ENCODE results near the gene PPP6R3.
"Not testable (repeated sequence)": the region's sequence is repeated elsewhere in the genome, so short reads cannot be mapped to it uniquely, and the experiment has no call there.

PPP6R3 gene

DNA sequence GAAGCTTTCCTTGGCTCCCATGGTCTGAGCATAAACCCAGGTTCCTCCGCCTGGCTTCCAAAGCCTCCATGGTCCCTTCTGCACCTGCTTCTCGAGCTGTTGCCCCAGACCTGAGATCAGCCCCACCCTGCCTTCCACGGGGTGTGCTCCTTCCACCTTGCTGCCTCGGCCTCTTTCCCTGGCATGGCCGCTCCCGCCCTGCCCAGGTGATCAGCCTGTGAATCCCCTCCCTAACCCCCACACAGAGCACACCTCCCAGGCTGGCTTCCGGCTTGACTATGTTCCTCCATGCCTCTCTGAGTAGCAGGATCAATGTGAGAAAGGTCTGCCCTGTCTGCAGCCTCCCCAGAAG is 2.7 kb upstream of the PPP6R3 start:
- no peak for DNase-seq
- no peaks in the 10 kb centered on the region for H3K27me3 ChIP-seq (ENCODE audit: insufficient read depth, low read depth, severe bottlenecking)
- no peak overlapping the region for H3K4me3 ChIP-seq (ENCODE audit: low read depth, low read length)
- TF ChIP-seq, protein P1, sequence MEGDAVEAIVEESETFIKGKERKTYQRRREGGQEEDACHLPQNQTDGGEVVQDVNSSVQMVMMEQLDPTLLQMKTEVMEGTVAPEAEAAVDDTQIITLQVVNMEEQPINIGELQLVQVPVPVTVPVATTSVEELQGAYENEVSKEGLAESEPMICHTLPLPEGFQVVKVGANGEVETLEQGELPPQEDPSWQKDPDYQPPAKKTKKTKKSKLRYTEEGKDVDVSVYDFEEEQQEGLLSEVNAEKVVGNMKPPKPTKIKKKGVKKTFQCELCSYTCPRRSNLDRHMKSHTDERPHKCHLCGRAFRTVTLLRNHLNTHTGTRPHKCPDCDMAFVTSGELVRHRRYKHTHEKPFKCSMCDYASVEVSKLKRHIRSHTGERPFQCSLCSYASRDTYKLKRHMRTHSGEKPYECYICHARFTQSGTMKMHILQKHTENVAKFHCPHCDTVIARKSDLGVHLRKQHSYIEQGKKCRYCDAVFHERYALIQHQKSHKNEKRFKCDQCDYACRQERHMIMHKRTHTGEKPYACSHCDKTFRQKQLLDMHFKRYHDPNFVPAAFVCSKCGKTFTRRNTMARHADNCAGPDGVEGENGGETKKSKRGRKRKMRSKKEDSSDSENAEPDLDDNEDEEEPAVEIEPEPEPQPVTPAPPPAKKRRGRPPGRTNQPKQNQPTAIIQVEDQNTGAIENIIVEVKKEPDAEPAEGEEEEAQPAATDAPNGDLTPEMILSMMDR (IDR thresholded peaks at IDR 0.05; ENCODE audit: low read depth, low read length) = no peak
- H3K27ac ChIP-seq = no peak overlapping the region
- peaks cover 15% of the 10 kb centered on the region; the same call in 1 of the 2 replicates for H3K36me3 ChIP-seq
- no peaks in the 10 kb centered on the region for H3K9me3 ChIP-seq (ENCODE audit: severe bottlenecking)

DNA sequence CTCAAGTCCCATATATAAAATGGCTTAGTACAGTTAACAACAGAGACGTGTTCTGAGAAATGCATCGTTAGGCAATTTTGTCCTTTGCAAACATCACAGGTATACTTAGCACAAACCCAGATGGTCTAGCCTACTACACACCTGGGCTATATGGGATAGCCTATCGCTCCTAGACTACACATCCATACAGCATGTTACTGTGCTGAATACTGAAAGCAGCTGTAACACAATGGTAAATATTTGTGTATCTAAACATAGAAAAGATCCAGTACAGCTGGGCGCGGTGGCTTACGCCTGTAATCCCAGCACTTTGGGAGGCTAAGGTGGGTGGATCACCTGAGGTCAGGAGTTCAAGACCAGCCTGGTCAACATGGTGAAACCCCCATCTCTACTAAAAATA is 2.2 kb upstream of the PPP6R3 start:
- DNase-seq = not testable (repeated sequence)

DNA sequence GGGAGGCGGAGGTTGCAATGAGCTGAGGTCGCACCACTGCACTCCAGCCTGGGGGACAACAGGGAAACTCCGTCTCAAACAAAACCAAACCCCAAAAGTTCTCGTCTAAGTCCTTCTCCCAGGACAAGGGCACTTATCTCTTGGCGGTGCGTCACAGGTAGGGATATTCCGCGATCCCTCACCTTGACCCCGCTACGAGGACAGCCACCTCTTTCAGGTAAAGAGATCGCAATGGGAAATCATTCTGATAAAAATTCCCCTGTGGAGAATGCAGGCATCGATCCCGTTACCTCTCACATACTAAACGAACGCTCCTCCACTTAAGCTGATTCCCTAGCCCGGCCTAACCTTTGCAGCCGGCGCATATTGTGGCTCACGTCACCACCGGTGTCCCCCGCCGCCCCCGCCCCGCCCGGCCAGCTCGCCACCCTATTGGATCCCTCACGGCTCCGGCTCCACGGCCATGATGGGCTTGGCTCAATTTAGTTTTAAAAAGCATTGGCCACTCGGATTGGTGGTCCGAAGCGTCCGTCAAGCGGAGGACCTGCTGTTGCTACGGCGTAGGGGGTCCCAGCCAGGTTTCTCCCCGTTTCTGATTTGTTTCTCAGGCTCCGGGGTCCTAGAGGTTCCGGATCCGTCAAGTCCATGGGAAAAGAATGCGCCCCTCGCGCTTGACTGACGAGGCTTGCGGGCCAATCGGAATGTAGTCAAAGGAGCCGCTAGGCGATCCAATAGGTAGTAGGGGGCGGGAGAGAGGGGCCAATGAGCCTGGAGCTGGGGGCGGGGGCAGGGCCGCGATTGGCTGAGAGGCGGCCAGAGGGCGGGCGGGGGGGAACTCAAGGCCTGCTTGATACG is 439 bp upstream of the PPP6R3 start:
- peak overlapping the region; percentile 87 for H3K4me3 ChIP-seq (ENCODE audit: low read depth, low read length)
- H3K9me3 ChIP-seq (ENCODE audit: severe bottlenecking) = no peaks in the 10 kb centered on the region
- DNase-seq = peak; percentile 98
- H3K27me3 ChIP-seq (ENCODE audit: insufficient read depth, low read depth, severe bottlenecking) = no peaks in the 10 kb centered on the region
- TF ChIP-seq, protein P1 (IDR thresholded peaks at IDR 0.05; ENCODE audit: low read depth, low read length) = no peak
- peaks cover 25% of the 10 kb centered on the region for H3K36me3 ChIP-seq
- H3K27ac ChIP-seq = peak overlapping the region; percentile 98

More for the DNA sequence above, 2.2 kb upstream of the PPP6R3 start:
- not testable (repeated sequence) for H3K27ac ChIP-seq; H3K4me3 ChIP-seq (ENCODE audit: low read depth, low read length); H3K27me3 ChIP-seq (ENCODE audit: insufficient read depth, low read depth, severe bottlenecking); H3K9me3 ChIP-seq (ENCODE audit: severe bottlenecking)
- peaks cover 17% of the 10 kb centered on the region; the same call in 1 of the 2 replicates for H3K36me3 ChIP-seq

DNA sequence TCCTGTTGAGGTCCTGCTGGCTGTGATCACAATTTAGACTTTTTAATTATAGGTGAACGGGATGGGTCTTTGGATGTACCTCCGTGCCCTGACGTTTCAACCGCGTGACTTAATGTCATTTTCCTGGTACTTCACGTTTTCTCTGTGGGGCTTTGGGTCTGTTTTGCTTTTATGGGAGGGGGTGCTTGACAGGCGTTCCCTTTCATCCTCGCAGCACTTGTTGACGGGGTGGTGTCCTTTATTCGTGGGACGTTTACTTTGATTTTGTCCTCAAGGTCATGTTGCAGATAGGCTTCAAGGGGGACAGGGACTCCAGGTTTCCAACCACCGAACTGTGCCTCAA is 994 bp downstream of the PPP6R3 start:
- Histone ChIP-seq H3K27ac (peak overlapping the region; percentile 98), H3K27me3 (ENCODE audit: insufficient read depth, low read depth, severe bottlenecking) (no peaks in the 10 kb centered on the region), H3K9me3 (ENCODE audit: severe bottlenecking) (no peaks in the 10 kb centered on the region), H3K36me3 (peaks cover 32% of the 10 kb centered on the region), H3K4me3 (ENCODE audit: low read depth, low read length) (peak overlapping the region; percentile 87)
- TF ChIP-seq, protein P1 (IDR thresholded peaks at IDR 0.05; ENCODE audit: low read depth, low read length) = no peak
- DNase-seq = no peak

DNA sequence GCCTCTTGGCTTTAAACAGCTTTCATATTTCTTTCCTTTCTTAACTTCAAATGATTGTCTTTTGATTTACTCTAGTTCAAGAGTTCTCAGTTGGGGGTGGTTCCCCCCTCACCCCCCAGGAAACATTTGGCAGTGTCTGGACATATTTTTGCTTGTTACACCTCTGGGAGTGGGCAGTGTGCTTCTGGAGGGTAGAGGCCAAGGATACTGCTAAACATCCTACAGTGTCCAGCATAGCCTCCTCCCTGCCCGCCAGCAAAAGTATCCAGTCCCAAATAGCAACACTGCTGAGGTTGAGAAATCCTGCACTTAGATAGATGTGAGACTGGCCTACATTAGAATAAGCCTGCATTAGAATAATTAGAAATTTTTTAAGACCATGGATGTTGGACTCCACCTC is 3.2 kb downstream of the PPP6R3 start:
- no peaks in the 10 kb centered on the region for H3K9me3 ChIP-seq (ENCODE audit: severe bottlenecking)
- no peak overlapping the region for H3K4me3 ChIP-seq (ENCODE audit: low read depth, low read length)
- H3K27me3 ChIP-seq (ENCODE audit: insufficient read depth, low read depth, severe bottlenecking) = no peaks in the 10 kb centered on the region
- no peak overlapping the region for H3K27ac ChIP-seq
- TF ChIP-seq, protein P1 (IDR thresholded peaks at IDR 0.05; ENCODE audit: low read depth, low read length) = no peak
- peaks cover 39% of the 10 kb centered on the region for H3K36me3 ChIP-seq
- DNase-seq = no peak

DNA sequence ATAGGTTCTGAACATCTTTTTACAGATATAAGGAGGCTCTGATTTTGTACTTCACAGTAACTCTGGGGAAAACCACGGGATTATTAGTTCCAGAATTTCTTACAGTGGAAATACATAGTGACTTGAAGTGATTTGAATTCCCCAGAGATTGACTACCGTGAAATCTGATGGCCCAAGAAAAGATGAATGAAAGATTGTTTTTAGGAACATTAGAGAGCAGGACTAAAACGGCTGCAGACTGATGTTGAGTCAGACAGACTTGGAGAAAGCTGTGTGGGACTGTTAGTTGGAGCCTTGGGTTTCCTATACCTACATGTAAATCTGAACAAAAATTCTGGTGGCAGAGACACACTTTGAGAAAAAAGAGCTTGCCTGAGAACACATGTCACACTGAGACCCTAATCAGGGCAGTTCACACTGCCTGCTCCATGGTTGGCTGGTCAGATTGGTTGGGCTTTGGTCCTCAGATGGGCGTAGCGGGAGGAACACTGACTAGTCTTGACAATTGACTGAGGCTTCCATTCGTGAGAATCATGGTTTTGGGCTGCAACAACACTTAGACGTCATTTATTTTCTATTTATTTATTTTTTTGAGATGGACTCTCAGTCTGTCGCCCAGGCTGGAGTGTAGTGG is 6.8 kb downstream of the PPP6R3 start:
- Histone ChIP-seq H3K27me3 (ENCODE audit: insufficient read depth, low read depth, severe bottlenecking) (no peaks in the 10 kb centered on the region), H3K36me3 (peaks cover 45% of the 10 kb centered on the region), H3K4me3 (ENCODE audit: low read depth, low read length) (no peak overlapping the region), H3K27ac (no peak overlapping the region), H3K9me3 (ENCODE audit: severe bottlenecking) (peaks cover 3% of the 10 kb centered on the region)
- DNase-seq = no peak
- TF ChIP-seq, protein P1 (IDR thresholded peaks at IDR 0.05; ENCODE audit: low read depth, low read length) = no peak

All from WERI-Rb-1 (cell line).